22Rv1 (cell line): ENCODE measurements around the gene BHLHE40.

Experiments used
- CTCF ChIP-seq: fragments of 450-650 bp; IDR thresholded peaks from 2 replicates; pipeline ENCODE4 v1.5.1; 2017; ENCODE audit warnings: mild to moderate bottlenecking
- ZFX ChIP-seq: fragments of 450-650 bp; IDR thresholded peaks from 2 replicates; pipeline ENCODE4 v1.6.1; 2017; ENCODE audit warnings: antibody characterized with exemption, borderline replicate concordance

- TF ChIP-seq CTCF (no peak), ZFX (no peak)
Measured at GRCh38 chr3:5009506-5010109, 30.4 kb downstream of the BHLHE40 start.
